ENCODE results near the gene KCNH3.

- TF ChIP-seq CTCF (conservative IDR thresholded peaks at IDR 0.05; ENCODE audit: low read depth in 2 of 2) (no peak), POLR2AphosphoS5 (IDR thresholded peaks at IDR 0.05; ENCODE audit: low read depth) (no peak), CREB1 (CRISPR knock-in tag; IDR thresholded peaks at IDR 0.05; ENCODE audit: low read depth) (no peak), ZNF114 (CRISPR knock-in tag; IDR thresholded peaks at IDR 0.05) (no peak), REST (IDR thresholded peaks at IDR 0.05; ENCODE audit: unreplicated experiment) (no peak), EZH2phosphoT487 (IDR thresholded peaks at IDR 0.05; ENCODE audit: unreplicated experiment) (no peak), ZNF331 (CRISPR knock-in tag; IDR thresholded peaks at IDR 0.05; ENCODE audit: low read depth) (no peak), STAT1 (IDR thresholded peaks at IDR 0.05; ENCODE audit: unreplicated experiment) (no peak), EZH2 (IDR thresholded peaks at IDR 0.05; ENCODE audit: low read depth, unreplicated experiment) (no peak), ETS1 (IDR thresholded peaks at IDR 0.05) (no peak)
Observed at GRCh38 chr12:49550693-49551252, 11.9 kb downstream of the KCNH3 start.

Measured in GM23338 (cell line).